ENCODE measurements around the gene CAB39. TPM values are rescaled to one million over a fixed set of nuclear protein-coding genes. Genes with fewer than 3 reads are reported as not detected.
A peak's percentile ranks its signal among the peaks of the same experiment; 100 is the strongest.

The CAB39 gene
- 100 to 1,000 TPM; 128 to 129 TPM for total RNA-seq

- Mint-ChIP-seq H3K27ac (peak within 1 kb of the TSS; percentile 91), H3K4me3 (peak within 1 kb of the TSS; percentile 93), H3K4me1 (ENCODE audit: low read depth) (peaks cover 41% of the 10 kb centered on the region), H3K27me3 (no peaks in the 10 kb centered on the region), H3K9me3 (no peaks in the 10 kb centered on the region), H3K36me3 (peaks cover 25% of the 10 kb centered on the region)
- peak; percentile 91 for DNase-seq
- POLR2A ChIA-PET, result interaction anchor here (1.8 to 5.8 kb wide), 7 partner anchors 10 to 93 kb away, joined by 4 to 67 read pairs (median 15); no protein-coding TSS in a partner anchor
- intact Hi-C loops (cut with micrococcal nuclease), result loop anchor here (5.0 to 10.0 kb wide), 3 partner anchors 298 to 790 kb away; partner anchors contain the start of genes FBXO36, SP100, SP140 and TRIP12
- CTCF ChIA-PET, result interaction anchor here (0.6 to 3.9 kb wide), 20 partner anchors 10 to 159 kb away, joined by 3 to 76 read pairs (median 5); no protein-coding TSS in a partner anchor
These were observed at the start of gene CAB39 for GRCh38 chr2:230712443-230713330. Gene CAB39, plus strand, starts transcription at chr2:230712842. Its CDS starts 47,160 bp downstream, at chr2:230760002.

GRCh38 chr2:230664128-230664527 lies 48.5 kb upstream of the CAB39 start:
- POLR2A ChIA-PET, result interaction anchor here (0.7 to 1.1 kb wide), 3 partner anchors 8 to 129 kb away, joined by 3 to 4 read pairs (median 4); no protein-coding TSS in a partner anchor
- Mint-ChIP-seq H3K9me3 (no peaks in the 10 kb centered on the region), H3K27ac (peak overlapping the region; percentile 99), H3K4me1 (ENCODE audit: low read depth) (peaks cover 98% of the 10 kb centered on the region), H3K27me3 (no peaks in the 10 kb centered on the region), H3K36me3 (no peaks in the 10 kb centered on the region), H3K4me3 (peak overlapping the region; percentile 53)
- intact Hi-C loops (cut with micrococcal nuclease), result loop anchor here (5.0 kb wide), 1 partner anchor 317 kb away; no protein-coding TSS in a partner anchor
- DNase-seq, result peak; percentile 67
- CTCF ChIA-PET, result interaction anchor here (0.7 to 1.5 kb wide), 5 partner anchors 14 to 81 kb away, joined by 3 to 5 read pairs (median 4); no protein-coding TSS in a partner anchor

GRCh38 chr2:230664844-230665243 lies 47.8 kb upstream of the CAB39 start:
- intact Hi-C loops (cut with micrococcal nuclease), result loop anchor here (5.0 kb wide), 1 partner anchor 318 kb away; no protein-coding TSS in a partner anchor
- ChIA-PET POLR2A (no interaction called here), CTCF (interaction anchor here (1.5 kb wide), 1 partner anchor 49 kb away, joined by 5 read pairs; no protein-coding TSS in a partner anchor)
- no peak for DNase-seq
- Mint-ChIP-seq H3K27ac (peak overlapping the region; percentile 99), H3K4me3 (peak overlapping the region; percentile 43), H3K27me3 (no peaks in the 10 kb centered on the region), H3K36me3 (no peaks in the 10 kb centered on the region), H3K9me3 (no peaks in the 10 kb centered on the region), H3K4me1 (ENCODE audit: low read depth) (peaks cover 97% of the 10 kb centered on the region)

GRCh38 chr2:230665263-230665691 lies 47.4 kb upstream of the CAB39 start:
- peak; percentile 56 for DNase-seq

GRCh38 chr2:230666446-230666845 lies 46.2 kb upstream of the CAB39 start:
- POLR2A ChIA-PET, result interaction anchor here (0.7 to 3.3 kb wide), 3 partner anchors 14 to 47 kb away, joined by 3 to 17 read pairs (median 3); partner anchors contain the start of gene CAB39

More at GRCh38 chr2:230665263-230665691, 47.4 kb upstream of the CAB39 start:
- Mint-ChIP-seq H3K4me3 (peak overlapping the region; percentile 43), H3K36me3 (no peaks in the 10 kb centered on the region), H3K27me3 (no peaks in the 10 kb centered on the region), H3K4me1 (ENCODE audit: low read depth) (peaks cover 94% of the 10 kb centered on the region), H3K27ac (peak overlapping the region; percentile 99), H3K9me3 (no peaks in the 10 kb centered on the region)
- intact Hi-C loops (cut with micrococcal nuclease), result no loop called here
- ChIA-PET CTCF (no interaction called here), POLR2A (interaction anchor here (0.6 kb wide), 1 partner anchor 976 kb away, joined by 3 read pairs; no protein-coding TSS in a partner anchor)

GRCh38 chr2:230666885-230667712 lies 45.5 kb upstream of the CAB39 start:
- intact Hi-C loops (cut with micrococcal nuclease), result no loop called here
- Mint-ChIP-seq H3K9me3 (no peaks in the 10 kb centered on the region), H3K36me3 (no peaks in the 10 kb centered on the region), H3K4me3 (no peak overlapping the region), H3K27ac (peak overlapping the region; percentile 87), H3K4me1 (ENCODE audit: low read depth) (peaks cover 84% of the 10 kb centered on the region), H3K27me3 (no peaks in the 10 kb centered on the region)
- ChIA-PET POLR2A (interaction anchor here (0.7 to 3.3 kb wide), 4 partner anchors 8 to 46 kb away, joined by 3 to 22 read pairs (median 10); partner anchors contain the start of gene CAB39), CTCF (interaction anchor here (2.9 kb wide), 1 partner anchor 47 kb away, joined by 20 read pairs; the partner anchor contains the start of gene CAB39)
- DNase-seq, result peak; percentile 52

More at GRCh38 chr2:230666446-230666845, 46.2 kb upstream of the CAB39 start:
- peak overlapping the region; percentile 87 for H3K27ac Mint-ChIP-seq
- DNase-seq, result no peak
- CTCF ChIA-PET, result no interaction called here
- intact Hi-C loops (cut with micrococcal nuclease), result no loop called here
- H3K27me3 Mint-ChIP-seq, result no peaks in the 10 kb centered on the region
- no peak overlapping the region for H3K4me3 Mint-ChIP-seq
- no peaks in the 10 kb centered on the region for H3K9me3 Mint-ChIP-seq
- peaks cover 90% of the 10 kb centered on the region for H3K4me1 Mint-ChIP-seq (ENCODE audit: low read depth)
- no peaks in the 10 kb centered on the region for H3K36me3 Mint-ChIP-seq

- Mint-ChIP-seq H3K36me3 (no peaks in the 10 kb centered on the region), H3K4me1 (ENCODE audit: low read depth) (peaks cover 72% of the 10 kb centered on the region), H3K27me3 (no peaks in the 10 kb centered on the region), H3K27ac (peak overlapping the region; percentile 87), H3K9me3 (no peaks in the 10 kb centered on the region), H3K4me3 (peak overlapping the region; percentile 28)
- ChIA-PET CTCF (interaction anchor here (0.9 to 2.9 kb wide), 5 partner anchors 9 to 129 kb away, joined by 3 to 20 read pairs (median 6); partner anchors contain the start of gene CAB39), POLR2A (interaction anchor here (0.7 to 3.3 kb wide), 5 partner anchors 9 to 129 kb away, joined by 3 to 22 read pairs (median 4); partner anchors contain the start of gene CAB39)
- intact Hi-C loops (cut with micrococcal nuclease), result loop anchor here (1.0 kb wide), 1 partner anchor 9 kb away; no protein-coding TSS in a partner anchor
- peak; percentile 77 for DNase-seq
These were observed 44.3 kb upstream of the CAB39 start for GRCh38 chr2:230668184-230668938.

GRCh38 chr2:230668939-230669303 lies 43.7 kb upstream of the CAB39 start:
- CTCF ChIA-PET, result interaction anchor here (0.9 to 2.9 kb wide), 5 partner anchors 10 to 128 kb away, joined by 3 to 20 read pairs (median 6); partner anchors contain the start of gene CAB39
- POLR2A ChIA-PET, result interaction anchor here (0.7 to 3.3 kb wide), 5 partner anchors 9 to 128 kb away, joined by 3 to 22 read pairs (median 4); partner anchors contain the start of gene CAB39
- Mint-ChIP-seq H3K9me3 (no peaks in the 10 kb centered on the region), H3K27me3 (no peaks in the 10 kb centered on the region), H3K4me1 (ENCODE audit: low read depth) (peaks cover 66% of the 10 kb centered on the region), H3K27ac (peak overlapping the region; percentile 87), H3K36me3 (no peaks in the 10 kb centered on the region), H3K4me3 (no peak overlapping the region)
- peak; percentile 42 for DNase-seq
- intact Hi-C loops (cut with micrococcal nuclease), result loop anchor here (1.0 kb wide), 1 partner anchor 10 kb away; no protein-coding TSS in a partner anchor

GRCh38 chr2:230669386-230669950 lies 43.2 kb upstream of the CAB39 start:
- Mint-ChIP-seq H3K4me3 (no peak overlapping the region), H3K9me3 (no peaks in the 10 kb centered on the region), H3K27ac (peak overlapping the region; percentile 87), H3K36me3 (no peaks in the 10 kb centered on the region), H3K27me3 (no peaks in the 10 kb centered on the region), H3K4me1 (ENCODE audit: low read depth) (peaks cover 61% of the 10 kb centered on the region)
- CTCF ChIA-PET, result interaction anchor here (2.1 to 2.9 kb wide), 3 partner anchors 10 to 44 kb away, joined by 6 to 20 read pairs (median 12); partner anchors contain the start of gene CAB39
- POLR2A ChIA-PET, result interaction anchor here (0.9 to 3.3 kb wide), 4 partner anchors 8 to 44 kb away, joined by 3 to 22 read pairs (median 10); partner anchors contain the start of gene CAB39
- intact Hi-C loops (cut with micrococcal nuclease), result no loop called here
- no peak for DNase-seq

- Mint-ChIP-seq H3K27ac (no peak overlapping the region), H3K4me1 (ENCODE audit: low read depth) (peaks cover 46% of the 10 kb centered on the region), H3K36me3 (no peaks in the 10 kb centered on the region), H3K9me3 (no peaks in the 10 kb centered on the region), H3K4me3 (no peak overlapping the region), H3K27me3 (no peaks in the 10 kb centered on the region)
- intact Hi-C loops (cut with micrococcal nuclease), result no loop called here
- CTCF ChIA-PET, result interaction anchor here (1.2 to 1.3 kb wide), 3 partner anchors 43 to 511 kb away, joined by 4 to 7 read pairs (median 4); no protein-coding TSS in a partner anchor
- POLR2A ChIA-PET, result interaction anchor here (1.2 kb wide), 1 partner anchor 10 kb away, joined by 3 read pairs; no protein-coding TSS in a partner anchor
- DNase-seq, result no peak
These were observed 41.5 kb upstream of the CAB39 start for GRCh38 chr2:230671117-230671516.

All from activated CD4-positive, alpha-beta memory T cell treated with anti-CD3 and anti-CD28 coated beads for 36 hours (primary cell).